CD4-positive, alpha-beta T cell (primary cell): ENCODE data around the gene KIF18A. TPM values are rescaled to one million over a fixed set of nuclear protein-coding genes. Genes with fewer than 3 reads are reported as not detected.

Experiments
- ATAC-seq: fragments of 200-7000 bp; cut with Tn5 transposase; one replicate; pipeline ENCODE4 v1.10.0; 2022; ENCODE audit warnings: mild to moderate bottlenecking; ENCODE audit not compliant: poor library complexity
- CTCF ChIA-PET: fragments of 350-600 bp; sonication (Branson Sonifier 250); formaldehyde crosslinking; loops from one replicate; lab custom pipeline; 2021; ENCODE audit warnings: antibody characterized with exemption, inconsistent platforms; lab: Charles Lee
- POLR2A ChIA-PET: fragments of 350-600 bp; sonication (Branson Sonifier 250); formaldehyde crosslinking; loops from one replicate; lab custom pipeline; 2021; ENCODE audit warnings: antibody characterized with exemption, inconsistent platforms; lab: Charles Lee
- DNase-seq, 14 experiments: peaks; one replicate each; pipeline ENCODE4 v3.0.0-alpha.2; 2013 to 2020; ENCODE audit warnings: mixed read lengths in 2 of 14
- H3K27ac ChIP-seq, 2 donors: one replicate each; pipeline versions ENCODE4 v1.5.1 to v1.7.0; 2013; ENCODE audit warnings: low read length in 2 of 2, low read depth in 1 of 2, mild to moderate bottlenecking in 1 of 2
- H3K27me3 ChIP-seq, 2 experiments: 1 replicate in 1 of 2; 2 replicates in 1 of 2; pipeline versions ENCODE4 v1.6.1 to v1.7.0; 2013; ENCODE audit warnings: low read length in 2 of 2, control low read depth in 1 of 2, mild to moderate bottlenecking in 1 of 2, moderate library complexity in 1 of 2; ENCODE audit not compliant: insufficient read depth in 2 of 2, control insufficient read depth in 1 of 2
- H3K36me3 ChIP-seq: one replicate; pipeline ENCODE4 v1.6.1; 2013; ENCODE audit warnings: low read length, control low read depth; ENCODE audit not compliant: insufficient read depth
- H3K4me1 ChIP-seq: one replicate; pipeline ENCODE4 v1.6.1; 2013; ENCODE audit warnings: low read length, control low read depth; ENCODE audit not compliant: insufficient read depth
- H3K4me3 ChIP-seq: one replicate; pipeline ENCODE4 v1.5.1; 2013; ENCODE audit warnings: mild to moderate bottlenecking, low read length, moderate library complexity
- H3K9me3 ChIP-seq, 2 experiments: 1 replicate in 1 of 2; 2 replicates in 1 of 2; pipeline versions ENCODE4 v1.6.1 to v1.7.0; 2013; ENCODE audit warnings: low read length in 2 of 2, mild to moderate bottlenecking in 2 of 2, control low read depth in 1 of 2, moderate library complexity in 1 of 2; ENCODE audit not compliant: control insufficient read depth in 1 of 2, insufficient read depth in 1 of 2
- H3K27ac Mint-ChIP-seq: one replicate; pipeline ENCODE4 v1.8.0; 2020; ENCODE audit warnings: mixed read lengths
- H3K27me3 Mint-ChIP-seq: one replicate; pipeline ENCODE4 v1.8.0; 2021; ENCODE audit warnings: mixed read lengths
- H3K36me3 Mint-ChIP-seq: one replicate; pipeline ENCODE4 v1.8.0; 2021; ENCODE audit warnings: low read depth, mixed read lengths
- H3K4me1 Mint-ChIP-seq: one replicate; pipeline ENCODE4 v1.8.0; 2021; ENCODE audit warnings: low read depth, mixed read lengths
- H3K4me3 Mint-ChIP-seq: one replicate; pipeline ENCODE4 v1.8.0; 2020; ENCODE audit warnings: mild to moderate bottlenecking, mixed read lengths
- H3K9me3 Mint-ChIP-seq: one replicate; pipeline ENCODE4 v1.8.0; 2020; ENCODE audit warnings: mixed read lengths
- intact Hi-C, 2 experiments: fragments of 100-400 bp; cut with DNase I in 1 of 2; cut with micrococcal nuclease in 1 of 2; formaldehyde crosslinking; loops; one replicate each; pipeline versions ENCODE4 v1.15.1 to v1.9.0; 2023 to 2025; cut with DNase I, micrococcal nuclease
- total RNA-seq, 174 experiments: library from RNA in 2 of 174; stranded (reverse) in 2 of 174; gene quantifications; one replicate each; pipeline ENCODE4 v1.2.3 and lab custom pipeline; 2021 to 2026
- TF ChIP-seq, protein P1 (sequence below): fragments of 200-600 bp; IDR thresholded peaks from one replicate; pipeline ENCODE4 v1.8.0; 2022; ENCODE audit warnings: antibody characterized with exemption, mild to moderate bottlenecking

The KIF18A gene
- total RNA-seq, 2 experiments from 2014 or later: 3.4 to 5.3 TPM

DNA sequence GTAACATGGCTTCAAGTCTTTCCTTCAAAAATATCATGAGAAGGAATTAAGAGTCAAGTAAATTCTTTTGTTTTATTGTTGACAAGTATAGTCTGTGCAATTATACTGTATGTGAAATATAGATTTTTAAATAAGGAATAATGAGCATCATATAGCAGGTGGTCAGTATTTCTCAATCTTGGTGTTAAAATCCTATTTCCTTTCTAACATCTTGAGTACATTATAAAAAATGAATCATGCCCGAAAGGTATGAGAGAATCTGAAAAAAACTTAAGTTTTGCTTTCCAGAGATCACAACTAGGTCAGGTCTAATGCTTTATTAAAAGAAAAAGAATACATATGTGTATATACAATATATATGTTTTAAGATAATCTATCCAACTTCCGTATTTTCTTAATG lies 53.1 kb downstream of the KIF18A start:
- Histone ChIP-seq H3K9me3 (no peaks in the 10 kb centered on the region), H3K27ac (no peak overlapping the region), H3K36me3 (no peaks in the 10 kb centered on the region), H3K27me3 (no peaks in the 10 kb centered on the region), H3K4me3 (no peak overlapping the region), H3K4me1 (no peaks in the 10 kb centered on the region)
- Mint-ChIP-seq H3K4me1 (no peaks in the 10 kb centered on the region), H3K36me3 (no peaks in the 10 kb centered on the region), H3K27me3 (no peaks in the 10 kb centered on the region), H3K9me3 (no peaks in the 10 kb centered on the region), H3K27ac (no peak overlapping the region), H3K4me3 (no peak overlapping the region)
- DNase-seq: no peak
- intact Hi-C loops: no loop called here
- ChIA-PET CTCF (no interaction called here), POLR2A (no interaction called here)
- no peak for ATAC-seq
- TF ChIP-seq, protein P1, sequence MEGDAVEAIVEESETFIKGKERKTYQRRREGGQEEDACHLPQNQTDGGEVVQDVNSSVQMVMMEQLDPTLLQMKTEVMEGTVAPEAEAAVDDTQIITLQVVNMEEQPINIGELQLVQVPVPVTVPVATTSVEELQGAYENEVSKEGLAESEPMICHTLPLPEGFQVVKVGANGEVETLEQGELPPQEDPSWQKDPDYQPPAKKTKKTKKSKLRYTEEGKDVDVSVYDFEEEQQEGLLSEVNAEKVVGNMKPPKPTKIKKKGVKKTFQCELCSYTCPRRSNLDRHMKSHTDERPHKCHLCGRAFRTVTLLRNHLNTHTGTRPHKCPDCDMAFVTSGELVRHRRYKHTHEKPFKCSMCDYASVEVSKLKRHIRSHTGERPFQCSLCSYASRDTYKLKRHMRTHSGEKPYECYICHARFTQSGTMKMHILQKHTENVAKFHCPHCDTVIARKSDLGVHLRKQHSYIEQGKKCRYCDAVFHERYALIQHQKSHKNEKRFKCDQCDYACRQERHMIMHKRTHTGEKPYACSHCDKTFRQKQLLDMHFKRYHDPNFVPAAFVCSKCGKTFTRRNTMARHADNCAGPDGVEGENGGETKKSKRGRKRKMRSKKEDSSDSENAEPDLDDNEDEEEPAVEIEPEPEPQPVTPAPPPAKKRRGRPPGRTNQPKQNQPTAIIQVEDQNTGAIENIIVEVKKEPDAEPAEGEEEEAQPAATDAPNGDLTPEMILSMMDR: no peak

DNA sequence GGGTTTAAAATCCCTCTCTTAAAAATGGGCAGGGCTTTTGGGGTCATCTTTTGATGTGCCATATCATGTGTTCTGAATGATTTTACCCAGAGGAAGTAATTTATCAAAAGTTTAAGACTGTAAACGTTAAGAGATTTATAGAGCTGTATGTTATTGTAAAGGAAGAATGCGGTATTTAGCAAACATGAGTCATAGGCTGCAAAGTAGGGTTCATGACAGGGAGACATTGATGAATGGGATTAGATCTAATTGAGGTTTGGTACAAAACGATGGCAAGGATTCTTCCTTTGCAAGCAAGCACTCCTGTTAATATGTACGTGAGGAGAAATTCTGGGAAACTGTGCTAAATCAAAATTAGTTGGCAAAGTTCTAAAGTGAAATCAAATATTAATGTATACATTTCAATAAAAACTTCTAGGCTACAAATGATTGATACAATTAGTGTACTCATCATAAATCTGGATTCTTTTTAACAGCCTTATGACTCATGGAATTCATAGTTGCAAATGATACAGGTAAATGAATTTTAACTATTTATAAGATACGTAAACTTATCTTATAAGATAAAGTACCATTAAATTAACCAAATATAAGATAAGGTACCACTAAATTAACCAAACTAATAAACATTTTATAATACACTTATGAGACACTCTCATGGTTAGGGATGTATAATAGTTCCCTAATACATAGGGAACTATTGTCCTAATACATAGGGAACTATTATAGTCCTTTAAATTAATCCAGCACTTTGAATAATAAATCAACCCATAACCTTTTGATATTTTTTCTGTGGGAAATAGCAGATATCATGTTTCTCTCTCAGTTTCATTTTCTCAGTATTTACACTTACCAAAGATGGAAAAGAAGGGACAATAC lies 58.4 kb downstream of the KIF18A start:
- POLR2A ChIA-PET: no interaction called here
- ATAC-seq: no peak
- no peaks in the 10 kb centered on the region for H3K9me3 Mint-ChIP-seq
- H3K36me3 ChIP-seq: no peaks in the 10 kb centered on the region
- TF ChIP-seq, protein P1: no peak
- H3K27ac ChIP-seq: no peak overlapping the region
- intact Hi-C loops: loop anchor here in 1 of 2 experiments (10.0 kb wide), 1 partner anchor 55 kb away; the partner anchor contains the start of genes KIF18A and METTL15
- DNase-seq: no peak
- no peak overlapping the region for H3K4me3 ChIP-seq
- no peaks in the 10 kb centered on the region for H3K27me3 Mint-ChIP-seq
- H3K4me1 ChIP-seq: no peaks in the 10 kb centered on the region
- H3K4me3 Mint-ChIP-seq: no peak overlapping the region
- H3K36me3 Mint-ChIP-seq: no peaks in the 10 kb centered on the region
- H3K9me3 ChIP-seq: no peaks in the 10 kb centered on the region
- H3K27ac Mint-ChIP-seq: no peak overlapping the region
- CTCF ChIA-PET: no interaction called here
- no peaks in the 10 kb centered on the region for H3K27me3 ChIP-seq
- H3K4me1 Mint-ChIP-seq: no peaks in the 10 kb centered on the region

DNA sequence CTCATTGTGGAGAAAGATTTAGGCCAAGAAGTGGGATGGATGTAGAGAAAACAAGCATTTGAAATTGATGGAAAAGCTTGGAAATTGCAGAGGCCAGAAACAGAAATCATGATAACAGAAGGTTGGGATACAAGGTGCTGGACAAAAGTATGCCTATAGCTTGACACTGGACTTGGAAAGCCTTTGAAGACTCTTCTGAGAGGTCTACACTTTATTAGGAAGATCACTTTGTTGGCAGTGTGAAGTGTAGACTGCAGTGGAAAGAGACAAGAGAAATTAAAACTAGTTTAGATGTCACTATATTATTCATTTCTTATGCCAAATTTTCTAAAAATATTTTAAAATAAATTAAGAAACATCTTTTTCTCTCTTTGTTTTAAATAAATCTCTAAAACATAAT lies 59.1 kb downstream of the KIF18A start:
- Histone ChIP-seq H3K36me3 (no peaks in the 10 kb centered on the region), H3K9me3 (no peaks in the 10 kb centered on the region), H3K4me3 (no peak overlapping the region), H3K4me1 (no peaks in the 10 kb centered on the region), H3K27ac (no peak overlapping the region), H3K27me3 (no peaks in the 10 kb centered on the region)
- intact Hi-C loops: loop anchor here in 1 of 2 experiments (10.0 kb wide), 1 partner anchor 56 kb away; the partner anchor contains the start of genes KIF18A and METTL15
- Mint-ChIP-seq H3K4me3 (no peak overlapping the region), H3K36me3 (no peaks in the 10 kb centered on the region), H3K4me1 (no peaks in the 10 kb centered on the region), H3K27me3 (no peaks in the 10 kb centered on the region), H3K9me3 (no peaks in the 10 kb centered on the region), H3K27ac (no peak overlapping the region)
- ChIA-PET POLR2A (no interaction called here), CTCF (no interaction called here)
- no peak for DNase-seq
- TF ChIP-seq, protein P1: no peak
- no peak for ATAC-seq
